ENCODE measurements around the gene TMEM38A.

The TMEM38A gene

GRCh38 chr19:16627193-16627927, 33.6 kb upstream of the TMEM38A start:
- H3K9me3 ChIP-seq, result no peaks in the 10 kb centered on the region
- TF ChIP-seq CTCF (IDR thresholded peaks at IDR 0.05), result no peak
- H3K4me1 ChIP-seq (ENCODE audit: control insufficient read depth in 1 of 2, insufficient read depth in 1 of 2, low read depth in 1 of 2, low read length in 1 of 2), result peaks cover 43 to 48% of the 10 kb centered on the region in 2 experiments
- peak overlapping the region; percentile 86 to 93 for H3K4me3 ChIP-seq (ENCODE audit: low read depth in 1 of 2, low read length in 1 of 2)
- peak overlapping the region; percentile 89 for H3K27ac ChIP-seq
- peaks cover 30% of the 10 kb centered on the region for H3K36me3 ChIP-seq
- H3K27me3 ChIP-seq, result no peaks in the 10 kb centered on the region

GRCh38 chr19:16627928-16628182, 33.1 kb upstream of the TMEM38A start:
- Histone ChIP-seq H3K36me3 (peaks cover 35% of the 10 kb centered on the region), H3K4me3 (ENCODE audit: low read depth in 1 of 2, low read length in 1 of 2) (peak overlapping the region; percentile 86 to 93), H3K9me3 (no peaks in the 10 kb centered on the region), H3K4me1 (ENCODE audit: control insufficient read depth in 1 of 2, insufficient read depth in 1 of 2, low read depth in 1 of 2, low read length in 1 of 2) (peaks cover 43 to 48% of the 10 kb centered on the region in 2 experiments), H3K27ac (peak overlapping the region; percentile 89), H3K27me3 (no peaks in the 10 kb centered on the region)
- no peak for TF ChIP-seq CTCF (IDR thresholded peaks at IDR 0.05)

GRCh38 chr19:16628183-16628983, 32.6 kb upstream of the TMEM38A start, which contains the start of gene MED26:
TSS of gene MED26 (minus strand) at chr19:16628204. CDS start at chr19:16627943, 261 bp downstream.
- H3K27ac ChIP-seq, result peak within 1 kb of the TSS; percentile 89
- peak; percentile 60 for TF ChIP-seq CTCF (IDR thresholded peaks at IDR 0.05)
- peaks cover 34% of the 10 kb centered on the region for H3K36me3 ChIP-seq
- H3K4me3 ChIP-seq (ENCODE audit: low read depth in 1 of 2, low read length in 1 of 2), result peak within 1 kb of the TSS; percentile 86 to 93
- H3K27me3 ChIP-seq, result no peaks in the 10 kb centered on the region
- H3K4me1 ChIP-seq (ENCODE audit: control insufficient read depth in 1 of 2, insufficient read depth in 1 of 2, low read depth in 1 of 2, low read length in 1 of 2), result peaks cover 43 to 47% of the 10 kb centered on the region in 2 experiments
- no peaks in the 10 kb centered on the region for H3K9me3 ChIP-seq

GRCh38 chr19:16628984-16629691, 31.8 kb upstream of the TMEM38A start:
- no peaks in the 10 kb centered on the region for H3K9me3 ChIP-seq
- peaks cover 39 to 43% of the 10 kb centered on the region in 2 experiments for H3K4me1 ChIP-seq (ENCODE audit: control insufficient read depth in 1 of 2, insufficient read depth in 1 of 2, low read depth in 1 of 2, low read length in 1 of 2)
- H3K36me3 ChIP-seq, result peaks cover 38% of the 10 kb centered on the region
- no peak for TF ChIP-seq CTCF (IDR thresholded peaks at IDR 0.05)
- H3K4me3 ChIP-seq (ENCODE audit: low read depth in 1 of 2, low read length in 1 of 2), result peak overlapping the region; percentile 86 to 93
- H3K27ac ChIP-seq, result peak overlapping the region; percentile 89
- H3K27me3 ChIP-seq, result no peaks in the 10 kb centered on the region

GRCh38 chr19:16631465-16631864, 29.5 kb upstream of the TMEM38A start:
- Histone ChIP-seq H3K9me3 (no peaks in the 10 kb centered on the region), H3K4me3 (ENCODE audit: low read depth in 1 of 2, low read length in 1 of 2) (no peak overlapping the region), H3K4me1 (ENCODE audit: control insufficient read depth in 1 of 2, insufficient read depth in 1 of 2, low read depth in 1 of 2, low read length in 1 of 2) (peaks cover 16 to 24% of the 10 kb centered on the region in 2 experiments), H3K36me3 (peaks cover 51% of the 10 kb centered on the region), H3K27ac (no peak overlapping the region), H3K27me3 (no peaks in the 10 kb centered on the region)
- TF ChIP-seq CTCF (IDR thresholded peaks at IDR 0.05), result no peak

All from neutrophil (primary cell).